ENCODE results near the gene ADAM12. TPM values are rescaled to one million over a fixed set of nuclear protein-coding genes. Genes with fewer than 3 reads are reported as not detected.

ADAM12 gene
- total and polyA plus RNA-seq, 2 experiments from 2014 or later, result 0.13 to 0.87 TPM

- TF ChIP-seq ETS1 (IDR thresholded peaks at IDR 0.05) (no peak), NANOG (IDR thresholded peaks at IDR 0.05; ENCODE audit: borderline replicate concordance) (no peak), EZH2phosphoT487 (IDR thresholded peaks at IDR 0.05; ENCODE audit: unreplicated experiment) (no peak), ZNF462 (CRISPR knock-in tag; IDR thresholded peaks at IDR 0.05) (no peak), EZH2 (IDR thresholded peaks at IDR 0.05; ENCODE audit: low read depth, unreplicated experiment) (no peak), ZNF331 (CRISPR knock-in tag; IDR thresholded peaks at IDR 0.05; ENCODE audit: low read depth) (no peak)
These were observed 102.0 kb downstream of the ADAM12 start (continued) for GRCh38 chr10:126286256-126286780.

- H3K4me3 Mint-ChIP-seq, result no peak overlapping the region
- H3K27me3 Mint-ChIP-seq (ENCODE audit: insufficient read depth, low read depth, poor library complexity), result peaks cover 2% of the 10 kb centered on the region
- no peaks in the 10 kb centered on the region; the same call in 1 of the 3 replicates for H3K9me3 Mint-ChIP-seq
- no peak for TF ChIP-seq CREB1 (CRISPR knock-in tag; IDR thresholded peaks at IDR 0.05; ENCODE audit: low read depth)
- TF ChIP-seq ZNF114 (CRISPR knock-in tag; IDR thresholded peaks at IDR 0.05), result no peak
- no peak for TF ChIP-seq REST (IDR thresholded peaks at IDR 0.05; ENCODE audit: unreplicated experiment)
- TF ChIP-seq EZH2 (IDR thresholded peaks at IDR 0.05; ENCODE audit: low read depth, unreplicated experiment), result no peak
- TF ChIP-seq ETS1 (IDR thresholded peaks at IDR 0.05), result no peak
- TF ChIP-seq NANOG (IDR thresholded peaks at IDR 0.05; ENCODE audit: borderline replicate concordance), result no peak
- no peak for TF ChIP-seq POLR2AphosphoS5 (IDR thresholded peaks at IDR 0.05; ENCODE audit: low read depth)
These were observed 105.0 kb downstream of the ADAM12 start for GRCh38 chr10:126283307-126283706.

More at GRCh38 chr10:126283307-126283706, 105.0 kb downstream of the ADAM12 start:
- no peak overlapping the region for H3K27ac Mint-ChIP-seq
- H3F3A ChIP-seq (replicated peaks; ENCODE audit: low read depth), result no peaks in the 10 kb centered on the region
- H3K36me3 ChIP-seq (ENCODE audit: insufficient read depth), result no peaks in the 10 kb centered on the region
- H3K4me3 ChIP-seq, result no peak overlapping the region
- H3K4me1 Mint-ChIP-seq, result peaks cover 8% of the 10 kb centered on the region
- no peaks in the 10 kb centered on the region for H3K4me1 ChIP-seq (ENCODE audit: insufficient read depth)
- ATAC-seq, result no peak
- H3K27ac ChIP-seq (ENCODE audit: low read depth), result no peak overlapping the region
- H3K9me2 ChIP-seq (ENCODE audit: insufficient read depth), result no peaks in the 10 kb centered on the region
- no peak for DNase-seq (ENCODE audit: low spot score)
- no peaks in the 10 kb centered on the region for H4K20me1 ChIP-seq (replicated peaks; ENCODE audit: insufficient read depth)
- no peak overlapping the region for H3K4me2 ChIP-seq
- no peaks in the 10 kb centered on the region for H3K36me3 Mint-ChIP-seq (ENCODE audit: low read depth)
- no peaks in the 10 kb centered on the region for H3K79me2 ChIP-seq (replicated peaks; ENCODE audit: insufficient read depth)
- H2AFZ ChIP-seq, result no peak overlapping the region
- H3K27me3 ChIP-seq (ENCODE audit: insufficient read depth), result no peaks in the 10 kb centered on the region
